Measurements from ENCODE around the gene POLDIP2.

Gene POLDIP2

DNA sequence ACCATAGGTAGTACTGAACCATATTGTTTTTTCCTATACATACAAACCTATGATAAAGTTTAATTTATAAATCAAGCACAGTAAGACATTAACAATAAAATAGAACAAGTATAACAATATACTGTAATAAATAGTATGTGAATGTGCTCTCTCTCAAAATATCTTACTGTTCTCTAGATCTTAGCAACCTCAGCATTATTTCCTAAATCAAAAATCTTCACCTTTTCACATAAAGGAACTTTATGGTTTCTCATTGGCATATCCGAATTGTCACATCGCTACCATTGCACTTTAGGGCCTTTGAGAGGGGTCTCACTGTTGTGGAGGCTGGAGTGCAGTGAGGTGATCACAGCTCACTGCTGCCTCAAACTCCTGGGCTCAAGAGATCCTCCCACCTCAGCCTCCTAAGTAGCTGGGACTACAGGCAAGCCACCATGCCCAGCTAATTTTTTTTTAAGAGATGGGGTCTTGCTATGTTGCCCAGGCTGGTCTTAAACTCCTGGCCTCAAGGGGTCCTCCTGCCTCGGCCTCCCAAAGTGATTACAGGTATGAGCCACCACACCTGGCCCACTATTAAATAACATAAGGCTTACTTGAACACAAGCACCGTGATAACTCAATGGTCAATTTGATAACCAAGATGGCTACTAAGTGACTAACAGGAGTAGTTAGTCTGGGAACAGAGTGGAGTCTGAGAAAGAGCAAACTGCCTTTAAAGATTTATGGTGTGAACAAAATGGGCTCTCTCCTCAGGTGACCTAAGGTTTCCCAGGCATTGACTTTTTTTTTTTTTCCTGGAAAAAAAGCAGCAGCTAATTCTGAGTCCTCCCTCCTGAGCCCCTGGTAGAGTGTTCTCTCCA, 41.3 kb downstream of the POLDIP2 start:
- no peak for DNase-seq

- DNase-seq = no peak
Measured at GRCh38 chr17:28313841-28314240, 43.5 kb downstream of the POLDIP2 start.

DNA sequence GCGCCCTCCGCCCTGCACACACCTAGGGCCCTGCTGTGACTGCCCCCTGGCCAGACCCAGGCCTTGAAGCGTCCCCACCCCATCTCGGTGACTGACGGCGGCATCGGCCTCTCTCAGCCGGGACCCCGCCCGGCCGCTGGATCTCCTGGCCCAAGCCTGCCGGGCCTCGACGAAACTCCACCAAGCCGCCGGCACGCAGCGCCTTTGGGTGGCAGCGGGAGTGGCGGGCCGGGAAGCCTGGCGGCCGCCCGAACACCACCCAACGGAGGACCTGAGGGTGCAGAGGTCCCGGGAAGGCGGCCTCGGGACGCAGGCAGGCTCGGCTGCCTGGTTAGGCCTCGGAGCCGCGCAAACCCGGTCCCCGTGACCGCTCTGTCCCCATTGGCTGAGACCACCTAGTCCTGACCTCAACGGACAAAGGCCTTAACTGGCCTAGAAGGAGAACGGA, 50.3 kb downstream of the POLDIP2 start:
- no peak for DNase-seq

- DNase-seq = no peak
Measured at GRCh38 chr17:28298449-28298848, 58.9 kb downstream of the POLDIP2 start.

Data from cerebellar nuclear complex (tissue), 1 donor.